SK-N-MC (cell line): Measurements from ENCODE around the gene TACC3.

ENCODE experiments used
- DNase-seq: peaks from one replicate; pipeline ENCODE4 v3.0.0-alpha.2; 2011; ENCODE audit warnings: low read depth, low spot score
- H3K27ac ChIP-seq: fragments of 200-600 bp; sonication (generic); 2 replicates; pipeline ENCODE4 v1.5.1; 2016; ENCODE audit warnings: mixed run types
- H3K36me3 ChIP-seq: fragments of 200-600 bp; sonication (generic); 2 replicates; pipeline ENCODE4 v1.6.1; 2017; ENCODE audit warnings: antibody characterized with exemption, low read length, mixed read lengths; ENCODE audit not compliant: insufficient read depth
- H3K4me3 ChIP-seq: fragments of 200-600 bp; sonication (generic); 2 replicates; pipeline ENCODE4 v1.5.1; 2016
- H3K9ac ChIP-seq: fragments of 200-600 bp; sonication (generic); 2 replicates; pipeline ENCODE4 v1.8.0; 2017; ENCODE audit warnings: mixed run types, mixed read lengths; ENCODE audit not compliant: insufficient read length
- H3K9me3 ChIP-seq: fragments of 200-600 bp; sonication (generic); 2 replicates; pipeline ENCODE4 v1.6.1; 2017; ENCODE audit warnings: low read depth, mild to moderate bottlenecking, antibody characterized with exemption, low read length, moderate library complexity, mixed read lengths
- EZH2 ChIP-seq: fragments of 200-600 bp; sonication (generic); IDR thresholded peaks from one replicate; pipeline ENCODE4 v1.6.1; 2017; ENCODE audit warnings: antibody characterized with exemption
- FOXP2 ChIP-seq: optimal IDR thresholded peaks from 2 replicates; pipeline ENCODE3; 2011; ENCODE audit warnings: mild to moderate bottlenecking, moderate library complexity; ENCODE audit not compliant: insufficient read depth; ENCODE audit errors: extremely low read length, control extremely low read depth
- POLR2AphosphoS5 ChIP-seq: IDR thresholded peaks from 2 replicates; pipeline ENCODE4 v1.6.1; 2012; ENCODE audit warnings: mild to moderate bottlenecking, low read depth, low read length, borderline replicate concordance

TACC3 gene

DNA sequence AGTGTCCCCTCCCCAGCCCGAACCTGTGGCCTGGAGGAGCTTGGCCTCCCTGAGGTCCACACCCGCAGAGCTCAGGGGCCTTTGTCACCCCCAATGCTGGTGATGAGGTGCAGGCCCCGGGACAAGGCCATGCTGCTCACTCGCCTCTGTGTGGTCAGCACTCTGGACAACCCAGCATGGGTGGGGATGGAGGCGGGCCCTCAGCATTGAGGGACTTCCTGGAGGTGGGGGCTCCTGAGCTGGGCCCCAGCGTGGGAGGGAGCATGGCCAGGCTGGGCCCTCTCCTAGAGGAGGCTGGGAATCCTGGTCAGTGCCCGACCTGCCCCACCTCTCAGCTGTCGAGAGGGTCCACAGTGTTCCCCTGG, 30.6 kb downstream of the TACC3 start:
- no peak for DNase-seq

DNA sequence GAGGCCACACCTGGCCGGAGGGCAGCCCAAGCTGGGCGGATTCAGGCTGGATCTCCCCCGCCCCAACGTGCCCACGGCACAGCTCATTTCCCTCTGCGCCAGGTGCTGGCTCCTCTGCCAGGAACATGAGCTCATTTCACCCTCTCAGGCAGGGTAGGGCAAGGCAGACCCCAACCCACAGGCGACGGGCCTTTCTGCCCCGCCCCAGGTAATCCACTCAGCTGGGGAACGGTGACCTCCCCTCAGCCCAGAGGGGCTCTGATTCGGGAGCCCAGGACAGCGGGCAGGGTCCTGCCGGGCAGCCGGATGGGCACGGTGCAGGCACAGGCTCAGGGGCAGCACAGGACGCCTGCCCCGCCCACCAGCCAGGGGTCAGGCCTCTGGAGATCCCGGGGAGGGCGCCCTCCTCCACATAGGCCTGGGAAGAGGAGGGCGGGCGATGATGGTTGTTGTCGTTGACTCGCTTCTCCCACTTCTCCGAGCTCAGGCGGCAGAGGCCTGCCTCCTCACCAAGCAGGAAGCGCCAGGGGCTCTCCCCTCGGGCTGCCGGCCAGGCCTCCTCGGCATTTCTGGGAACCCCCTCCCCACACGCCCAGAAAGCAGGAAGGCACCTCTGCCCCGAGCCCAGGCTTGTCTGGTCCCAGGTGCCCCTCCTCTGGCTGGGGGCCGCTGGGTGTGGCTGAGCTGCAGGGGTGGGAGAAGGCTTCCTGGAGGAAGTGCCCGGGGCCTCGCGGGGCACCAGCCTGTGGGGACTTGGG, 31.1 kb downstream of the TACC3 start:
- TF ChIP-seq EZH2 (no peak), POLR2AphosphoS5 (no peak), FOXP2 (no peak)
- Histone ChIP-seq H3K4me3 (no peak overlapping the region), H3K36me3 (no peaks in the 10 kb centered on the region), H3K27ac (no peak overlapping the region), H3K9ac (no peak overlapping the region), H3K9me3 (no peaks in the 10 kb centered on the region)
- DNase-seq, result no peak

More for the DNA sequence above, 30.6 kb downstream of the TACC3 start:
- TF ChIP-seq EZH2, result no peak
- H3K36me3 ChIP-seq, result no peaks in the 10 kb centered on the region
- no peak overlapping the region for H3K27ac ChIP-seq
- H3K9me3 ChIP-seq, result no peaks in the 10 kb centered on the region
- H3K4me3 ChIP-seq, result no peak overlapping the region
- no peak overlapping the region for H3K9ac ChIP-seq

GRCh38 chr4:1753294-1753696, 32.0 kb downstream of the TACC3 start:
- no peak overlapping the region for H3K27ac ChIP-seq
- H3K9ac ChIP-seq, result no peak overlapping the region
- TF ChIP-seq FOXP2 (no peak), POLR2AphosphoS5 (no peak), EZH2 (no peak)
- H3K4me3 ChIP-seq, result no peak overlapping the region
- H3K36me3 ChIP-seq, result no peaks in the 10 kb centered on the region
- no peak for DNase-seq
- no peaks in the 10 kb centered on the region for H3K9me3 ChIP-seq

DNA sequence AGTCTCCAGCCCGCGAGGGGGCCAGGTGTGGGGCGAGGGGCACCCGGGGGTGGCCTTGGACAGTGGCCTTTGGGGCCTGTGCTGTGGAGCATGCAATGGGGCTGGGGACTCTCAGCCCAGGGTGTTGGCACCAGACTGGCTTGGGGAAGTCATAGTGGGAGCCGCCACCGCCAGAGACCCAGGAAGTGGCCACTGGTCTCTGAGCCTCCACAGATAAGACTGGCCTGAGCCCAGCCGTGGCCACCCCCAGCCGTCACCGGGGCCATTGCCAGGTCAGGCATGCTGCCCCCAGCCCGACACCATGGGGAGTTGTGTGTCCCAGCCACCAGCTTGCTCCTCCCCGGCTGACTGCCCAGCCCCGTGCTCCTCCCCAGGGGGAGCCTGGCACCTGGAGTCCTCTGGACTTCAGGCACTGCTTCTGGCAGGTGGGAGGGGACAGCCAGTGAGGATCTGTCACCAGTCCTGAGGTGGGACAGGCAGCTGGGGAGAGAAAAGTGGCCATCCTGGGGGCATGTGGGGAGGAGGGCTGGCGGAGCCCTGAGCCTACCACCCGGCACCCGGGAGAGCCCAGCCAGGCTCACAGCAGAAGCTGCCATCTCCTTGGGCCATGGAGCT, 32.5 kb downstream of the TACC3 start:
- H3K9ac ChIP-seq, result no peak overlapping the region
- TF ChIP-seq EZH2 (no peak), FOXP2 (no peak), POLR2AphosphoS5 (no peak)
- no peak overlapping the region for H3K27ac ChIP-seq
- no peak overlapping the region for H3K4me3 ChIP-seq
- H3K36me3 ChIP-seq, result no peaks in the 10 kb centered on the region
- no peak for DNase-seq
- no peaks in the 10 kb centered on the region for H3K9me3 ChIP-seq

DNA sequence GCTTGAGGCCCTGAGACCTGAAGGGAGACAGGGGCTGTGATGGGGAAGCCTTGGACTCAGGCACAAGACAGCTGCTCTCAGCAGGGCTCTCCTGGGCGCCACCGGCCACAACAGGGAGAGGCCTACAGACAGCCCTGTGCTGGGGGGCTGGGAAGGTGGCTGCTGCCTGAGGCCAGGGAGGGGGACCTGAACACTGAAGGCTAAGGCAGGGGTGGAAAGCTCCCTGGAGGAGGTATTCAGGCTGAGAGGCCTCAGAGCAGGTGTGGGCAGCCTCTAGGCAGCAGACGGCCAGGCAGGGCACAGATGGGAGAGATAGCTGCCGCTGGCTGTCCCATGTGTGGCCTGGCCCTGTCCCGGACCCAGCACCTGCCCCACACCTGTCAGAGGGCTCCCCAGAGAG, 33.0 kb downstream of the TACC3 start:
- TF ChIP-seq POLR2AphosphoS5 (no peak), EZH2 (no peak), FOXP2 (no peak)
- no peak for DNase-seq
- Histone ChIP-seq H3K27ac (no peak overlapping the region), H3K9me3 (no peaks in the 10 kb centered on the region), H3K36me3 (no peaks in the 10 kb centered on the region), H3K4me3 (no peak overlapping the region), H3K9ac (no peak overlapping the region)

DNA sequence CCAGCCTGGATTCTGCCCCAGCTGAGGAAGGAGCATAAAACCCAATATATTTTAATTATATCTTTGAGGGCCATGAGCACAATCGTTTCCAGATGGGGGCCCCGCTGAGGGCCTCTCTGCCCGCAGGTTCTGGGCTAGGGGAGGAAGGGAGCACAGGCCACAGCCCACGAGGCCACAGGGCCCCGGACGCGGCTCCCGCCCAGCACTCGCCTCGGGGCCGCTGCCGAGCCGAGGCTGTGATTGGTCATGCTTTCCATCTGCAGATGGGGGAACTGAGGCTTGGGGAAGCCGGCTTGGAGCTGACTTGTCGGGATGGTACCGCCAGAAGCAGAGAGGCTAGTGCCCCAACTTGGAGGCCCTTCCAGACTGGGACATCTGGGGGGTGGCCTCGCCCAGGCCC, 34.0 kb downstream of the TACC3 start:
- Histone ChIP-seq H3K36me3 (no peaks in the 10 kb centered on the region), H3K9ac (no peak overlapping the region), H3K4me3 (no peak overlapping the region), H3K9me3 (no peaks in the 10 kb centered on the region), H3K27ac (peak overlapping the region; percentile 73)
- TF ChIP-seq FOXP2 (no peak), POLR2AphosphoS5 (no peak), EZH2 (no peak)
- DNase-seq, result no peak

GRCh38 chr4:1756079-1756478, 34.8 kb downstream of the TACC3 start:
- H3K4me3 ChIP-seq, result no peak overlapping the region
- no peak overlapping the region for H3K9ac ChIP-seq
- H3K36me3 ChIP-seq, result no peaks in the 10 kb centered on the region
- no peak for TF ChIP-seq POLR2AphosphoS5
- no peak for TF ChIP-seq EZH2
- TF ChIP-seq FOXP2, result no peak
- H3K27ac ChIP-seq, result no peak overlapping the region
- H3K9me3 ChIP-seq, result no peaks in the 10 kb centered on the region
- DNase-seq, result no peak

GRCh38 chr4:1756893-1757779, 35.8 kb downstream of the TACC3 start:
- no peak overlapping the region for H3K4me3 ChIP-seq
- no peaks in the 10 kb centered on the region for H3K9me3 ChIP-seq
- no peak overlapping the region for H3K27ac ChIP-seq
- DNase-seq, result no peak
- H3K9ac ChIP-seq, result no peak overlapping the region
- no peaks in the 10 kb centered on the region for H3K36me3 ChIP-seq
- TF ChIP-seq POLR2AphosphoS5 (no peak), FOXP2 (no peak), EZH2 (no peak)
